ENCODE measurements around the gene COG7.

DNA sequence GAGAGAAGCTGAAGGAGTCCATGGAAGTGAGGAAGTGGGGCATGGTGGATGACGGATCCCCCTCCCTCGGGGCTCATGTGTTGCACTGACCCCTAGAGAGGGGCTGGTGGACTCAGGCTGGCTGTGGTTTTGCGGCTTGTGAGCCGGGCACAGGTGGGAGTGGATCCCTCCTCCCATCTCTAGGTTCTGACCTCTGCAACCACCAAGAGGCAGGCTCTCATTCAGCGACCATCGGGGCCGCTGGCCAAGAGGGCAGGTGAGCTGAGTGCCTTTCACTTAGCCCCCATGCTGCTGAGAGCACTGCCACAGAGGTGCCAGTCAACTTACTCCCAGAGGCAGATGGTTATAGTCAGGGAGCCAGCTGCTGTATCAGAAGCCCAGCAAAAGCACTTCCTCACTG lies 83.6 kb downstream of the COG7 start:
- TF ChIP-seq CTCF (IDR thresholded peaks at IDR 0.05; ENCODE audit: extremely low read depth in 1 of 2, insufficient read depth in 1 of 2, low read depth in 1 of 2, low read length in 2 of 2) = no peak
- no peak for TF ChIP-seq POLR2A (IDR thresholded peaks at IDR 0.05; ENCODE audit: low read depth, low read length)
- no peak for TF ChIP-seq POLR2AphosphoS5 (IDR thresholded peaks at IDR 0.05; ENCODE audit: insufficient read depth, low read depth, low read length)
